Adrenal gland (tissue), 12 donors: Measurements from ENCODE around the gene PLAC8. TPM values are rescaled to one million over a fixed set of nuclear protein-coding genes. Genes with fewer than 3 reads are reported as not detected.
"Not testable (repeated sequence)": the region's sequence is repeated elsewhere in the genome, so short reads cannot be mapped to it uniquely, and the experiment has no call there.

Source experiments
- DNase-seq, 7 donors: peaks; one replicate each; pipeline ENCODE4 v3.0.0-alpha.2; 2019 to 2020
- H3K27ac ChIP-seq, 5 donors: fragments of 200-600 bp; sonication (generic) in 4 of 5; 1 replicate in 3 of 5; 2 replicates in 2 of 5; pipeline versions ENCODE4 v1.5.1 to v1.8.0; 2016 to 2020; ENCODE audit warnings: mild to moderate bottlenecking in 1 of 5
- H3K27me3 ChIP-seq: fragments of 200-600 bp; 2 replicates; pipeline ENCODE4 v1.8.0; 2021
- H3K36me3 ChIP-seq, 2 donors: fragments of 200-600 bp; replicated peaks in 1 of 2; 1 replicate in 1 of 2; 2 replicates in 1 of 2; pipeline versions ENCODE4 v1.5.1 to v1.8.0; 2018 to 2022
- H3K4me1 ChIP-seq, 2 donors: fragments of 200-600 bp; replicated peaks in 1 of 2; 1 replicate in 1 of 2; 2 replicates in 1 of 2; pipeline versions ENCODE4 v1.5.1 to v1.8.0; 2018 to 2021
- H3K4me3 ChIP-seq, 4 donors: fragments of 200-600 bp; sonication (generic) in 3 of 4; one replicate each; pipeline ENCODE4 v1.5.1; 2016 to 2018
- H3K9me3 ChIP-seq, 3 donors: fragments of 200-600 bp; sonication (generic) in 1 of 3; replicated peaks in 1 of 3; 1 replicate in 2 of 3; 2 replicates in 1 of 3; pipeline versions ENCODE4 v1.5.1 to v1.8.0; 2016 to 2021
- CTCF ChIP-seq, 6 experiments: fragments of 450-650 bp in 4 of 6; fragments of 200-600 bp in 2 of 6; sonication (generic) in 1 of 6; IDR thresholded peaks; 1 replicate in 5 of 6; 2 replicates in 1 of 6; pipeline versions ENCODE4 v1.5.1 to v1.8.0; 2016 to 2021; ENCODE audit warnings: antibody characterized with exemption in 6 of 6, mild to moderate bottlenecking in 2 of 6, moderate library complexity in 1 of 6
- POLR2A ChIP-seq, 2 donors: fragments of 450-650 bp; IDR thresholded peaks; one replicate each; pipeline ENCODE4 v1.6.1; 2017; ENCODE audit warnings: antibody characterized with exemption in 2 of 2, mild to moderate bottlenecking in 2 of 2, moderate library complexity in 1 of 2
- WGBS, 4 donors: extraction: QIAGEN DNeasy Blood & Tissue Kit in 2 of 4; methylation state at CpG; one replicate each; pipeline versions ENCODE4 v1.1.5 to v1.1.7; 2013 to 2017; 5-methylcytosine and 5-hydroxymethylcytosine counted together
- intact Hi-C, 2 donors: fragments of 100-400 bp; cut with DNase I; formaldehyde crosslinking; loops; one replicate each; pipeline versions ENCODE4 v1.14.1 to v1.15.0; 2022 to 2023
- polyA plus RNA-seq, 3 donors: library from polyadenylated mRNA; stranded (reverse); fragments of 200-250 nt in 2 of 3; fragments of 350-450 nt in 1 of 3; fragmentation: Illumina TruSeq in 1 of 3; extraction: RNeasy Lipid Tissue Mini Kit (QIAGEN cat#74804) in 1 of 3; gene quantifications; one replicate each; pipeline ENCODE4 v1.2.3, GENCODE V29; 2013 to 2014
- total RNA-seq, 9 donors: library from RNA; depleted of rRNA in 4 of 9; stranded (reverse); fragments of >200 nt in 4 of 9; fragments of 120-200 nt in 1 of 9; fragmentation: NEBNext Ultra II Directional in 1 of 9; extraction: Animal tissue kit (Norgen Biotek cat#: 25700) in 1 of 9; gene quantifications; one replicate each; pipeline versions ENCODE4 v1.1.0 to v1.2.4, GENCODE V29; 2013 to 2023
- donor health status: healthy with polysubstance abuse.
- donor health status: Bipolar disorder and iron deficiency.
- donor health status: DM: yes; HTN: yes; CAD: no.
- donor health status: DM: no; HTN: no; CAD: no.
- donor health status: DM: no; HTN: no; CAD: no.
- donor health status: DM: yes; HTN: yes; CAD: no.

PLAC8 gene
- total and polyA plus RNA-seq, 12 donors = 1.4 to 14.4 (median 2.9) TPM; not detected in 1

- no peak overlapping the region for H3K27ac ChIP-seq
- peak in 1 of 7 donors; percentile 28 for DNase-seq
- no peaks in the 10 kb centered on the region for H3K4me1 ChIP-seq
- 60 to 76% (median 68%) methylated on average over 7 to 11 of the region's 11 CpGs for WGBS, 4 donors
- TF ChIP-seq CTCF (IDR thresholded peaks at IDR 0.05) = no peak
- no peak for TF ChIP-seq POLR2A (IDR thresholded peaks at IDR 0.05)
- no peaks in the 10 kb centered on the region for H3K27me3 ChIP-seq
- H3K4me3 ChIP-seq = no peak overlapping the region
- intact Hi-C loops = loop anchor here in 1 of 2 donors (10.0 kb wide), 1 partner anchor 171 kb away; no protein-coding TSS in a partner anchor
- H3K36me3 ChIP-seq = no peaks in the 10 kb centered on the region
- no peaks in the 10 kb centered on the region for H3K9me3 ChIP-seq
These were observed 30.5 kb downstream of the PLAC8 start for GRCh38 chr4:83083925-83084475.

GRCh38 chr4:83082777-83083176, 31.8 kb downstream of the PLAC8 start:
- DNase-seq = no peak
- Histone ChIP-seq H3K9me3 (no peaks in the 10 kb centered on the region), H3K27ac (no peak overlapping the region), H3K27me3 (no peaks in the 10 kb centered on the region), H3K4me1 (no peaks in the 10 kb centered on the region), H3K36me3 (no peaks in the 10 kb centered on the region), H3K4me3 (no peak overlapping the region)
- intact Hi-C loops = loop anchor here in 1 of 2 donors (10.0 kb wide), 1 partner anchor 172 kb away; no protein-coding TSS in a partner anchor
- TF ChIP-seq CTCF (IDR thresholded peaks at IDR 0.05) (no peak), POLR2A (IDR thresholded peaks at IDR 0.05) (no peak)
- WGBS, 4 donors = 74 to 96% (median 83%) methylated on average over 4 of the region's 4 CpGs

GRCh38 chr4:83080561-83080960, 34.0 kb downstream of the PLAC8 start:
- no peak overlapping the region for H3K27ac ChIP-seq
- TF ChIP-seq POLR2A (IDR thresholded peaks at IDR 0.05) = no peak
- TF ChIP-seq CTCF (IDR thresholded peaks at IDR 0.05) = no peak
- no peaks in the 10 kb centered on the region for H3K36me3 ChIP-seq
- intact Hi-C loops = loop anchor here in 1 of 2 donors (10.0 kb wide), 1 partner anchor 174 kb away; no protein-coding TSS in a partner anchor
- no peaks in the 10 kb centered on the region for H3K27me3 ChIP-seq
- no peaks in the 10 kb centered on the region for H3K9me3 ChIP-seq
- peaks cover under 1 to 6% of the 10 kb centered on the region in 2 donors for H3K4me1 ChIP-seq
- WGBS, 4 donors = 88 to 91% (median 89%) methylated on average over 5 to 6 of the region's 6 CpGs
- DNase-seq = no peak
- H3K4me3 ChIP-seq = no peak overlapping the region

- Histone ChIP-seq H3K27ac (peak overlapping the region in 4 of 5 donors; percentile 59 to 72 (median 67)), H3K9me3 (no peaks in the 10 kb centered on the region), H3K36me3 (no peaks in the 10 kb centered on the region), H3K4me3 (no peak overlapping the region), H3K4me1 (peaks cover 8 to 14% of the 10 kb centered on the region in 2 donors), H3K27me3 (no peaks in the 10 kb centered on the region)
- DNase-seq = peak in 3 of 7 donors; percentile 18 to 38 (median 37)
- intact Hi-C loops = no loop called here
- TF ChIP-seq CTCF (IDR thresholded peaks at IDR 0.05) (no peak), POLR2A (IDR thresholded peaks at IDR 0.05) (peak in 1 of 2 donors; percentile 50)
- WGBS, 4 donors = 7 to 17% (median 16%) methylated on average over 4 of the region's 4 CpGs
These were observed 39.0 kb downstream of the PLAC8 start for GRCh38 chr4:83075311-83076095.

- Histone ChIP-seq H3K4me1 (peaks cover 8 to 14% of the 10 kb centered on the region in 2 donors), H3K27ac (peak overlapping the region in 3 of 5 donors; percentile 66 to 72 (median 68))
- H3K36me3 ChIP-seq, H3K27me3 ChIP-seq, intact Hi-C loops, H3K4me3 ChIP-seq, DNase-seq, H3K9me3 ChIP-seq: not testable (repeated sequence)
- 72 to 90% (median 81%) methylated on average over 7 of the region's 7 CpGs for WGBS, 4 donors
These were observed 39.7 kb downstream of the PLAC8 start for GRCh38 chr4:83074783-83075182.
